HG03469 (cell line): Measurements from ENCODE around the gene RBBP5.

Source experiments
- ATAC-seq: cut with Tn5 transposase; IDR thresholded peaks from one replicate; pipeline ENCODE4 v1.9.1; 2021; ENCODE audit warnings: mild to moderate bottlenecking, moderate library complexity, moderate number of reproducible peaks; ENCODE audit not compliant: unreplicated experiment

RBBP5 gene

DNA sequence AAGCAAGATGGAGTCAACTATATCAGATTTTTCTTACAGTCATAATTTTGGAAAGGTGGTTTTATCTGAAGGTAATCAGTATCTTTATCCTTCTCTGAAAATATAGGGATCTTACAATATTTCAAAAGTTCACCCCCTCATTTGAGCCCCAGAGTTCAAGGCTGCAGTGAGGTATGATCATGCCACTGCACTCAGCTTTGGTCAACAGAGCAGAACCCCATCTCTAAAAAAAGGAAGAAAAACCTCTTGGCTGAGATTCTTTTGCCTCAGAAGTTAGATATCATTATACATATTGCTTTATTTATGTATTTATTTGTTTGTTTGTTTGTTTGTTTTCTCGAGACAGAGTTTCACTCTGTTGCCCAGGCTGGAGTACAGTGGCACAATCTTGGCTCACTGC, 11.5 kb upstream of the RBBP5 start:
- no peak for ATAC-seq

DNA sequence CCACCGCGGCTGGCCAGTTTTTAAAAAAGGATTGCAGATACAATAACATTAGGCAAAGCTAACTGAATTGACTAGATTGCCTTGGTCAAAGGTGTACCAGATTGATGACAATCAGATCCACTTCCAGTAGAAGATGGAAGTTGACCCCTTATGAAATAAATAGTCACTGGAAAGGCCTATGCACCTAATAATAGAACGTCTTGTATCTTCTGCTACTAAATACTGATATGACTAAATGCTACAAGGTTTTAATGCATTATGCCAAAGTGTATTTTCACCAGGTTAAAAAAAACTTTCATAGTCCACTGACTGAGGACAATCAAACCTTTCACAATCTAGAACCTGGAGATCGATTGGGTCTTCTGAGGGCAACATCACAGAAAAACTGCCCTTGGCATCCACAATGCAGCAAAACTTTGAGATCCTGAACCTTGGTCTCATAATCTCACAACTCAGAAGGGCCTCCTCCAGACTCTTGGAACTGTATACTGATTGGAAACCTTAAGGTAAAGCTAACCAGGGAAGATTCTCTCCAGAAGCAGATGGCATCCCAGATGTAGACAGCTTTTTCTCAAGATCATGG, 7.8 kb upstream of the RBBP5 start:
- ATAC-seq = no peak

DNA sequence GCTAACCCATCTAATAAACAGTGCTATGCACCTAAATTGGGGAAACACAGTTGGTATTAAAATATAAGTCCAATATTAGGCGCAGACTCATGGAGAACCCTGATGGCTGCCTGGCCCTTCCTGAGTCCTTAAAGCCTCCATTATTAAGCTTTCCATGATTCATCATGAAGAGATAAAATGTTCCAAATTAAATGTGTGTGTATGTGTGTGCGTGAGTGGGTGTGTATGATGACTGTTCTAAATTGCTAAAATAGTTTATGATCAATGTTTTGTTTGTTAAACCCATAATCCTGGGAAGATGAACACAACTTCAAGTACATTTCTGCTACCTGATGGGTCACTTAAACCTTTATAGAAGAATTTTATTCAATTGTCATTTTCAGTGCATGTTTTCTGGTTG, 6.3 kb upstream of the RBBP5 start:
- ATAC-seq = no peak

DNA sequence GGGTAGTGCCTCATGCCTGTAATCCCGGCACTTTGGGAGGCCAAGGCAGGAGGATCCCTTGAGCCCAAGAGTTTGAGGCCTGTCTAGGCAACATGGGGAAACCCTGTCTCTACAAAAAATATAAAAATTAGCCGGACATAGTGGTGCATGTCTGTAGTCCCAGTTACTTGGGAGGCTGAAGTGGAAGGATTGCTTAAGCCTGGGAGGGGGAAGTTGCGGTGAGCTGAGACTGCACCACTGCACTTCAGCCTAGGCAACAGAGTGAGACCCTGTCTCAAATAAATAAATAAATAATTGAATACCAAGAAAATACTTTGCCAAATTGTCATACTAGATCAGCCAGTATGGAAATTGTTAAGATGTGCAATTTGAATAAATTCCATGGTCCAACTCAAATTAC, 5.9 kb upstream of the RBBP5 start:
- no peak for ATAC-seq

DNA sequence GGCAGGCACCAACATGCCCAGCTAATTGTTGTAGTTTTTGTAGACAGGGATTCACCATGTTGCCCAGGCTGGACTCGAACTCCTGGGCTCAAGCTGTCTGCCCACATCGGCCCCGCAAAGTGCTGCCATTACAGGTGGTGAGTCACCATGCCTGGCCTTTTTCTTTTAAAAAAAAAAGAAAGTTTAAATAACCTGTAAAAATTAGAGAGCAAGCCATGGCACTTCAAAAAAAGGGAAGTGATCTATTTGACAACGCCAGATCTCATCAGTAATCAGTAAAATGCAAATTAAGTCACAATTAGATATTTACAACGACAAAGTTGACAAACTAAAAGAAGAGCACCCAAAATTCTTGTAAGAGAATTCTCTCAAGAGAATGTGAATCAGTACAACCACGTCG, 2.9 kb upstream of the RBBP5 start:
- ATAC-seq = no peak

DNA sequence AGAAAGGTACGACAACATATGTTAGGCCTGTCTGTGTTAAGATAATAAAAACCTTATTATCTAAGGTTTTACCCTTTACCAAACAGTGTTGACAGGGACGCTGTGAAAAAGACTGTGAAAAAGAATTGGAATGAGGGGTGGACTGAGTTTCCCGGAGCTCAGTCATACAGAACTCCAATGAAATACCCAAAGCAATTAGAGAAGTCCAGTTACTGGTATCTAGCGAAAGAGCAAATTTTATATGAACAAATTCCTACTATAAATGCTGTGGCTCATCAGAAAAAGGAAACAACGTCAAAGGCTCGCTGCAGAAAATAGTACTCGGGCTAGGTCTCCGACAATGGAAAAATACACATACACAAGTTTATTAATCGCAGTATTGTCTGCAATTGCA, 708 bp upstream of the RBBP5 start:
- ATAC-seq = no peak

DNA sequence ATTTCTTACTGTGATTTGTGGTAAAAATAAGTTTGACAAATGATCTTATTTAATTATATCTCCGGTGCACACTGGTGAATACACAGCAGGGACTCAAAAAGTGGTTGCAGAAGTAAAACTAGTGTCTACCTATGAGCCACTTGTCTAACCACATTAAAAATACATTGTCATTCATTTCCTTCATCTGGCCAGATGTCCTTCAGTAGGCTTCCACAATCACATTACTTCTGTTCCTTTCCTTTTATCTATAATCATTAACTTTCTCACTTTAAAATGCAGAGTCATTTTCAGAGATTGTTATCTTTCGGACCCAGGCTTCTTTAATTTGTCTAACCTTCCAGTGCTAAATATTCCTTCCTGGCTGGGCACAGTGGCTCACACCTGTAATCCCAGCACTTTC, 3.0 kb downstream of the RBBP5 start:
- ATAC-seq = no peak

DNA sequence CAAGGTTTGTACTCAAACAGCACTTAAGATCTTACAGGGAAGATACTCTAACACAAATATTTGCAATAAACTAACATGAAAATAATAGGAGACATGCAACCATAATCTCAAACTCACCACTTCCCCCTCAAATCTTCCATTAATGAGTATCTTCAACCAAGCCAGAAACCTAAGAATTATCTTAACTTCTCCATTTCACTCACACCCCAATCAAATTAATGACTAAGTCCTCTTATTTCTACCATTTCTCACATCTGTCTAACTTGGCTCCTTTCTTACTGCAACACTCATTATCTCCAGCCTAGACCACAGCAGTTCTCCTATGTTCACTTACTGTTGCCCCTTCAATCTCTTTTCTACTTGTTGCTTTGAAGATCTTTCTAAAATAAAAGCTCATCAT, 10.4 kb downstream of the RBBP5 start:
- no peak for ATAC-seq

DNA sequence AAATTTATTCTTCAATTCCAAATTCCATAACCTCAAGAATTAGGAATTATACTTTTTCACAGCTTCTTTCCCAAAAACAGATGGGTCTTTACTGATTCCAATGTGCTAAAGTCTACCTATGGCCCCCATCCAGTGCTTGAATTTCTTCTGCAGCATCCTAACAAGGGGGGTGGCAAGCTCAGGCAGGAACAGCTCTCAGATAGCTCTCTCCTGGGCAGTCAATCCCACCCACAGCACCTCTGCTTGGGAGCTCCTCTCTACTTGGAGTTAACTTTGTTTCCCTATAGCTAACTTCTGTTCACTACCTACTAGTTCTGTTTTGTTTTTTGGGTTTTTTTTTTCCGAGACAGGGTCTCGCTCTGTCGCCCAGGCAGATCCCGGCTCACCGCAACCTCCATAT, 12.1 kb downstream of the RBBP5 start:
- ATAC-seq = no peak

DNA sequence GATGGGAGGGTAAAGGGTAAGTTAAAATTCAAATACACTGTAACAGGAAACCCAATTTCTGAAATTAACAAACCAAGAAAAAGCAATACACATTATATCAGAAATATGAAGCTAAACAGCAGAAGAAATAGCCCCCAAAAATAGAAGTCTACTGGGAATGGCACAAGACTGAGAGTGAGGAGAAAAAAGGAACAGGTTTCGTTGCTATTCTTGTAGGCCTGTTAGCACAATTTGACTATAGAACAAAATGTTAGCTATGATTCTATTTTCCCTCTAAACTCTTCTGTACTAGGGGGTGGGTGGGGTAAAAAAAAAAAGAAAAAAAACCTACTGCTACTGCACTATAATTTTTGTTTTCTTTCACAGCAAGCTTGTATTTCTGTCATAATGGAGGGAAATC, 12.5 kb downstream of the RBBP5 start:
- no peak for ATAC-seq

DNA sequence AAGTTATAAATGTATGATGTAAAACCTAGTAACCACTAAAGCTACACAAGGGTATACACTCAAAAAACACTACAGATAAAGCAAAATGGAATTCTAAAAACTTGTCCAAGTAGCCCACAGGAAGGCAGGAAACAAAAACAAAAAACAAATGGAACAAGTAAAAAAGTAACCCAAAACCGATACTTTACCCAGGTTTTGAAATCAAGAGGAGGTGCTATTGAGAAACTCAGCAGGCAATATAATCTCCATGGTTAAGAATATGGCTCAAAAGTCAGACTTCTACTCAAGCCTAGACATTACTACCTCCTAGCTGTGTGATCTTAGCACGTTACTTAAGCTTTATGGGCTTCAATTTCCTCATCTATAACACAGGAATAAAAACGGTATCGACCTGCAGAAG, 13.3 kb downstream of the RBBP5 start:
- no peak for ATAC-seq

DNA sequence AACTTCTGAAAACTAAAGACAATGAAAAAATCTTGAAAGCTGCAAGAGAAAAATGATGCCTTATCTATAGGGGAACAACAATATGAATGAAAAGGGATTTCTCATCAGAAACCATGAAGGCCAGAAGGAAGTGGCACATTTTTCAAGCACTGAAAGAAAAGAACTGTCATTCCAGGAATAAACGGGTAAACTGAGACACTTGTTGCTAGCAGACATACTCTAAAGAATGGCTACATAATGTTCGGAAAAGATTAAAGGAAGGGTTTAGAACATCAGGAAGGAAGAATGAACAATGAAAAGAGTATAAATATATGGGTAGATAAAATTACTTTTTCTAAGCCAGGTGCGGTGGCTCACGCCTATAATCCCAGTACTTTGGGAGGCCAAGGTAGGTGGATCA, 14.5 kb downstream of the RBBP5 start:
- no peak for ATAC-seq

DNA sequence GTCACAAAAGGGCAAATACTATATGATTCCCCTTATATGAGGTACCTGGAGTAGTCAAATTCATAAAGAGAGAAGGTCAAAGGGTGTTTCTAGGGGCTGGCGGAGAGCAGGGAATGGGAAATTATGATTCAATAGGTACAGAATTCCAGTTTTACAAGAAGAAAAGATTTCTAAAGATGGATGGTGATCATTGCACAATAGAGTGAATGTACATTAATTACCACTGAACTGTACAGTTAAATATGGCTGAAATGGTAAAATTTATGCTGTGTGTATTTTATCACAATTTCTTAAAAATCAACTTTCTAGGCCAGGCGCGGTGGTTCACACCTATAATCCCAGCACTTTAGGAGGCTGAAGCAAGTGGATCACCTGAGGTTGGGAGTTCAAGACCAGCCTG, 19.4 kb downstream of the RBBP5 start:
- no peak for ATAC-seq

DNA sequence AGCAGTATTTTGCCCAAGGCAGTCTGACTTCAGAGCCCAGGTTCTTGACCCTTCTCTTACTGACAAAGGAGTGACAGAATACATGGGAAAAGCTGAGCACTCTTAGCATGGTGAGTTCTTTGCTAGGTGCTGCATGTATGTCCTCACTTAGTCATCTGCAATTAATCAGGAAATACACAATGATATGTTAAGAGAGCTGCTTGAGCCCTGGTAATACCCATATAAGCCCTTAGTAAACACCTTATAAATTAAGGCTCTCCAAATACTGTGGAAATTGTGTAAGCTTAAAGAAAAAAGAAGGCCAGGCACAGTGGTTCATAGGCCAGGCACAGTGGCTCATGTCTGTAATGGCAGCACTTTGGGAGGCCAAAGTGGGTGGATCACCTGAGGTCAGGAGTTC, 23.5 kb downstream of the RBBP5 start:
- ATAC-seq = no peak

DNA sequence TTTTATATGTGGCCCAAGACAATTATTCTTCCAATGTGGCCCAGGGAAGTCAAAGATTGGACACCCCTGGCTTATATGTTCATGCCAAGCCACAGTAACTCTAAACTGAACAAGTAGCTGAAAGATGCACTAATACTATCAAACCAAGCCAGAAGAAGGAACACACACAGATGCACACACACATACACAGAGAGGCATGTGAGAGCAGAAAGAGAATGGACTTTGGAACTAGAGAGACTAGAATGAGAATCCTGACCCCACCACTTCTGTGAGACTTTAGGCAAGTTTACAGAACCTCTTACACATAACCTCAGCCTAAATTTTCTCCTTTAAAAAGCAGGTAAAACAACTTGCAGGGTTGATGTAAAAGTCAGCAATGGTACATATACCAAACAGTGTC, 26.4 kb downstream of the RBBP5 start:
- no peak for ATAC-seq

DNA sequence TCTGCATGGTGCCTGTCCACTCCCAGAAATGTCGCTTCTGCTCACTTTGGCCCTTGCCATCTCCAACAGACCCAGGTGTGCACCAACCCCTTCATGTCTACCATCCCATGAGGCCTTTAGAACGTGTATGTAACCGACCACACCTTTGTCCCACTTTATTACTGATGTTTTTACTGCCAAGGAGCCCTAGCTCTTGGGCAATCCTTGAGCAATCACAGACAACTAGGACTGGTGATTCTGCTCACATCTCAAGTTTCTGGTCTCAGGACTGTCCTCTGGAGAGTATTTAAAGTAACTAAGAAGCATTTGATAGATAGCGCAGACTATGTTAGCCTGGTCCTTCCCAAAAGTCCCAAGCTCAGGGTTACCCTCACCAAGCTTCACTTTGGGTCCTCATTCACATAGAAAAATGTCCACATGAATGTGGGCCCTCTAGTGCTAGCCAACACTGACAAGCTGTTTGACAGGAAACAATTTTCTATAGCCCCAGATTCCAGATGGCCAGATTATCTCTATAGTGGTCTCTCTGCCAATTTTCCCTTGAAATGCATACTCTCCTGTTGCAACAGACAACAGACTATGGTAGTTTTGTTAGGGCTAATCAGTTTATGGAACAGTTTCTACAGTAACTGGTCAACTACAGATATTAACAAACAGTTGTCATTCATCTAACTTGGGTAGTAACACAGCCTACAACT, 30.6 kb downstream of the RBBP5 start:
- ATAC-seq = no peak

DNA sequence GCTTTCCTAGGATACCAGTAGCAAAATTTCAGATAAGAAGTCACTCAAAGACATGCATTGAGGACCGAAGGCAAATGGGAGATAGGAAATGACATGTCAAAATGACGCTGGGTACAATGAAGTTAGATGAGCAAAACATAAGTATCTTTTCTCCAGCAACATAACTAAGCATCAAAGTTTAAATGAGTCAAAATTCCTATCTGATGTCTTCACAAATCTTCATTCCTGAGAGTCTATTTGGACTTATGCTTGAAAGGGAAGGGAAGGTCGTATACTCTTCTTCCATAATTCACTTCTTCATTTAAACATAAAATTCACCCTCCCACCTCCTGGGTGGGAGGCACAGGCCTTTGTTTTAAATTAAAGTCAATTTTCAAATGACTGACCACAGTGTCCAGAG, 33.4 kb downstream of the RBBP5 start:
- no peak for ATAC-seq

DNA sequence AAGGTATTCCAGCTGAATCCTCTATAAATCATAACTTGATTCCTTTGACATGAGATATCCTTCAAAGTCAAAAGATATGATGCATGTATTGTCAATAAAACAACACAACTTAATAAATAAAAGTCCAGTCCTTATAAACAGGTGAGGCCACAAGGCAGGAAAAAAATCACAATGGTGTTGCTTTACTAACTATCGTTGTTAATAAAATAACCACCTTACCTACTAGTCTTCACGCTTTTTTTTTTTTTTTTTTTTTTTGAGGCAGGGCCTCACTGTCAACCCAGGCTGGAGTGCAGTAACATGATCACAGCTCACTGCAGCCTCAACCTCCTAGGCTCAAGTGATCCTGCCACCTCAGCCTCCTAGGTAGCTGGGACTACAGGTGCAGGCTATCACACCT, 37.4 kb downstream of the RBBP5 start, which contains the start of gene TMEM81:
Gene TMEM81 (minus strand): TSS at position 101 of the 400 bp plus-strand sequence. CDS start 140 bp downstream, outside the sequence.
- no peak for ATAC-seq

DNA sequence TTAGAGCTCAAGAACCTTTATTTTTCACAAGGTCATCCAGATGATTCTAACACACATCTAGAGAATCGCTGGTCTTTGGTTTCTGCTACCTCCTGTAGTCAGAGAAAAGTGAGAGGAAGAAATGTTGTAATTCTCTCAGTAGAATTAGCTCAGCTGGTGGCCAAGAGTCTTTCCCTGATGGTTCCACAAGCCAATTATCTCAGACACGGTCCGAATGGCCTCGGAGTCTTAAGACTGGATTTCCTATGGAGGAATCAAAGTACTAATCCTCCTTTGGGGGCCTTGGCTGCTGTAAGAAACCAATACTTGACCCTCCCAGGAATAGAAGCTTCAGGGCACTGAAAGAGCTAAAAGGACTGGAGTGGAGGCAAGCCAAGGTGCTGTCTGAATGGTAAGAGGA, 39.3 kb downstream of the RBBP5 start:
- no peak for ATAC-seq

DNA sequence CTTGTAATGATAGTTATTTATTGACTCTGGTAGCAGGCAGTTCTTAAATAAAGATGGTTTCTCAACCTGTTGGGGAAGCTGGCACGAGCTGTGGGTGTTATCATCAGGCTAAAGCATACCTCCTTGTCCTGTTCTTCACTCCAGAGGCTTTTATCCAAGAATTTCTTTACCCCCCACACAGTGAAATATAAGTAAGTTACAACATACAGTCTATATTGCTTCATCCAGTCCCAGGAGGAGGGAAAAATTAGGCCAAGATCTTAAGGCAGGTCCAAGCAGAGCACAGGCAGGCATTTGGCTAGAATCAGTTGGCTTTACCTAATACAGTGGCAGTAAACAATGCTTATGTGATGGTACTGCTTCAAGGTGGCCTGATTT, 43.9 kb downstream of the RBBP5 start:
- no peak for ATAC-seq

DNA sequence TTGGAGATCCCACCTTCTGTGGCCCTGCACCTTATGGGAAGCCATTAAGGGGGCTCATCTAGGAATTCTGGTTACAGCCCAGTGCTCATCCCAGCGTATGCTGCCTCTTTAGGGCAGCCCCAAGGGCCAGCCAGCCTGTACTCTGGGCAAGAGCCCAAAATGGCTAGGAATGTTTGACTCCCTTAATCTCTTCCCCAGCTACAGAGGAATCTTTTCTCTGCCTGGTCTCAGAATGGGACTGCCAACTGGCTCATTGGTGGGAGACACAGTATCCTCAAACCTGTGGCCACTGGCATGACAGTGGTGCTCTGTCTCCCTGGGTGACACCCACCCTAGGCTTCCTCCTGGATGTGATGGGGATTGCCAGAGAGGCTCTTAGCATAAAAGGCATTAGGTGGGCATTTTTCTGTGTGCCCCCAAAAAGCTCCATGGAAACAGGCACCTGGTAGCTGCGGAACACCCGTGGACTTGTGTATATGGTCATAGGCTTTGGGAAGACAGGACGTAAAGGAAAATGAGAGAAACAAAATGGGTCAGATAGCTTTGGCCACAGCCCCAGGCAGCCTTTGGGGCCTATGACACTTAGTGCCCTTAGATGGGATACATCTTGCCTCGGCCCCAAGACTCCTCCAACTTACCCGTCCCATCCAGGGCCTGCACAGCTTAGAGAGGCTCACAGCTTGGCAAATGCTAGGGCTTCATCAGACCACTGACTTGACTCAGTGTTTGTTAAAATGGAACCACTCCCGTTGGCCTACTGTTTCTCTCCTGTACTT, 44.4 kb downstream of the RBBP5 start:
- no peak for ATAC-seq

DNA sequence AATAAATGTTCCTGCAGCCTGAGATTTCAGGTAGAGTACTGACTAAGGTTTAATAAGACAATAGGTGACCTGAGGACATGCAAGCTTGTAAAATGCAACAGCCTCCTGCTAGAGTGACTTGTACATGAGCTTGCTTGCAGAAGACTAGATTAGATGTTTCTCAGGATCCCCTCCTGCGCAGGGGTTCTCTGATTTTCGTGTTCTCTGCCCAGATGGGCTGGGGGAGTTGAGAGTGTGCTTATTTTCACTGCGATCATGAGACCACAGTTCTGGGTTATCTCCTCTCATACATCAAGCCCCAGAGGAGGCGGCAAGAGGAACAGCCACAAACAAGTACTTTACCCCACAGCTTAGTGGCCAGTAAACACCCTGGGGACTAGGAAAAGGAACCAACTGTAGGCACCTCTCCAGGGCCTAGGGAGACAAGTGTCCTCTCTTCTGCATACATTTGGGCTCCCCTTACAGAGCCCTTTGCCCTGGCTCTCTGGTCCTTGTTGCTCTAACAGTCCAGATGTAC, 45.5 kb downstream of the RBBP5 start:
- ATAC-seq = no peak
